ENCODE data around the gene PRPH.

PRPH gene

DNA sequence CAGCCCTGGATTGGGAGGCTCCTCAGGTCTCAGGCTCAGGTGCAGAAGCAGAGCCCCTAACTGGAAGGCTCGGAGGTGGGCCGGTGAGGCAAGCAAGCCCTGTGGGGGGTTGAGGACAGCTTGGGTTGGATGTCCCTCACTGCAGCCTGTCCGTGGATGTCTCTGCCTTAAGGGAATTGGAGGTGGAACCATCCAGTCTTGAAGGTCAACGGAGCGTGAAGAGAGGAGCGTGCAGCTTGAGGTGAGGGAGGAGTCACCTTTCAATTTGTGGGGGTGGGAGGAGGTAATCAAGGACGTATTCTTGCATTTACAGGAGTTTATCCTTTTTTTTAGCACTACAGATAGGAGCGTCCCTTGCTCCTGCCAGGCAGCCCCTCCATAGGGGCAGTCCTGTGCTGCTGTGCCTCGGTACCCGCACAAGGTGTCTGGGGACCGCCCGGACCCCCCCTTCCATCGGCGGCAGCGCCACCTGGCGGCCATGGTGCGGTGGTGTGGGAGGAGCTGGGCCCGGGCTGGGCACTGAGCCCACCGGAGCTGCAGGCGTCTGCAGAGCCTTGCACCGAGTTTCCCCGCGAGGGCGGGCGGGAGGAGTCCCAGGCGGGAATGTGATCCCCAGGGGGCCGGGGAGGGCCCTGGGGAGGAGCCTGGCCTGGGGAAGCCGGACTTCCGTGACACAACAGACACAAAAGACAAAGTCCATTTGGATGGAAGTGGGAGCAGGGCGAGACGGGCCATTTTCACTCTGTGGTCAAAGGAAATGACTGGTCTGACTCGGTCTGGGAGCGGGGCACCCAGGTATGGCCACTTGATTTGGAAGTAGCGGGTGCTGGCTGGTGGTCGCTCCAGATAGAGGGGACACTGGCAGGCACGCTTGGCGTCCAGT is 52.6 kb downstream of the PRPH start:
- ATAC-seq, result peak; percentile 86
- TF ChIP-seq PPARA (CRISPR knock-in tag; IDR thresholded peaks at IDR 0.05; ENCODE audit: borderline replicate concordance) (no peak), PATZ1 (CRISPR knock-in tag; IDR thresholded peaks at IDR 0.05; ENCODE audit: borderline replicate concordance) (peak; percentile 85; the same call in 1 of the 2 replicates)
